GM21786 (cell line): Measurements from ENCODE around the gene ITPKC.

ENCODE experiments used
- ATAC-seq: cut with Tn5 transposase; IDR thresholded peaks from one replicate; pipeline ENCODE4 v1.9.1; 2021; ENCODE audit not compliant: unreplicated experiment

ITPKC gene

DNA sequence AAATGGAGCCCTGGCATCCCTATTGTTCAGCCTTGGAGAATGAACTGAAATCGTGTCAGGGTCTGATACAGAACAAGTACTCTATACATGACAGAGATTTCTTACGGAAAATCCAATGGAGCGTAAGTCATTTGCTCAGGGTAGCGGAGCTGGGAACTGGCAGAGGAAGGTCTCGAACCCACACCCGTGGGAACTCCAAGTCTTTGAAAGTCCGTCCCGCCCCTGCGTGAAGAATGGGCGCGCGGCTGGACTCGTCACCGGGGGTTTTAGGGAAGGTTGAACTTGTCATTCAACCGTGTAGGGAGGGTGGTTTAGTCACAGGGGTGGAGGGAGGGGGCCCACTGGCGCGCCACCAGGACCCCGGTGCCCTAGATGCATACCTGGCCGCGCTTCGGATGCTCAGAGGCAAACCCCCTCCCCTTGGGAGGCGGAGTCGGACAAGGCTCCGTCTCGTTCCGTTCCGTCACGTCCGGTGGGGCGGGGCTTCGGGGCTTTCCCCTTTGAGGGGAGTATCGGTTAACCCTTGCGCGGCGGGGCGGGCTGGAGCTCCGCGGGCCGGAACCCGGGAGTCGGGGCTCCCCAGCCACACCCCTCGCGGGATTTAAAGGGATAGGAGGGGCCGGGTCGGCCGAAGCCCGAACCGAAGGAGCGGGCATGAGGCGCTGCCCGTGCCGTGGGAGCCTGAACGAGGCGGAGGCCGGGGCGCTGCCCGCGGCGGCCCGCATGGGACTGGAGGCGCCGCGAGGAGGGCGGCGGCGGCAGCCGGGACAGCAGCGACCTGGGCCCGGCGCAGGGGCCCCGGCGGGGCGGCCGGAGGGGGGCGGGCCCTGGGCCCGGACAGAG lies at the start of gene ITPKC, which contains the start of gene COQ8B:
Gene ITPKC (plus strand): TSS at position 631 of the 843 bp plus-strand sequence. CDS start 24 bp downstream, at position 655.
Gene COQ8B (minus strand): TSS at position 405 of the 843 bp plus-strand sequence. CDS start 2,254 bp downstream, outside the sequence.
- ATAC-seq: peak; percentile 71

DNA sequence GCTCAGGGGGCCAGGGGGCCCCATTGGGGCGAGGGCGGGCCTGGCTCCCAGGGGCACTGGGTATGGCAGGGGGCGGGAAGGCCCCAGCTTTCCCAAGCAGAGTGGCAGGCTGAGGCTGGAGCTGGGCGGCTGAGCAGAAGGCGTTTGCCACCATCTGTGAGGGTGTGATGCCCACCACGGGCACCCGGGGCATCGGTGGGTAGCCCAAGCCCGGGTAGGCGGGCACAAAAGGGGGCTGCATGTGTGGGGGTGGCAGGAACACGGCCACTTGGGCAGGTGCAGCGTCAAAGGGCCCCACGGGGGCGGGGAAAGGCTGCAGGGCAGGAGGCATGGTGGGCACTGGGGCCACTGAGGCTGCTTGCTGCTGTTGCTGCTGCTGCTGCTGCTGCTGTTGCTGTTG lies 49.3 kb upstream of the ITPKC start:
- no peak for ATAC-seq

DNA sequence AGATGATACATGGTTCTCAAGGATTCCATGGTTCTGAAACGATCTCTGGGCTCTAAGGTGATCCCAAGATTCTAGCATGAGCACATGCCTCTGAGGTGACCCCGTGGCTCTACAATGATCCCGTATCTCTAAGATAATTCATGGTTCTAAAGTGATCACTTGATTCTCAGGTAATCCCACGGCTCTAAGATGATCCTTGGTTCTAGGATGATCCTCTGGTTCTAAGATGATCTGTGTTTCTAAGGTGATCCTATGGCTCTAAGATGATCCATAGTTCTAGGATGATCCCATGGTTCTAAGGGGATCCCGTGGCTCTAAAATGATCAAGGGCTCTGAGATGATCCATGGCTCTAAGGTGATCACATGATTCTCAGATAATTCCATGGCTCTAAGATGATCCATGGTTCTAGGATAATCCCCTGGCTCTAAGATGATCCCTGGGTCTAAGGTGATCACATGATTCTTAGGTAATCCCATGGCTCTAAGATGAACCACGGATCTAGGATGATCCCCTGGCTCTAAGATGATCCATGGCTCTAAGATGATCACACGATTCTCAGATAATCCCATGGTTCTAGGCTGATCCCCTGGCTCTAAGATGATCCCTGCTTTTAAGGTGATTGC lies 47.8 kb upstream of the ITPKC start:
- ATAC-seq: no peak

DNA sequence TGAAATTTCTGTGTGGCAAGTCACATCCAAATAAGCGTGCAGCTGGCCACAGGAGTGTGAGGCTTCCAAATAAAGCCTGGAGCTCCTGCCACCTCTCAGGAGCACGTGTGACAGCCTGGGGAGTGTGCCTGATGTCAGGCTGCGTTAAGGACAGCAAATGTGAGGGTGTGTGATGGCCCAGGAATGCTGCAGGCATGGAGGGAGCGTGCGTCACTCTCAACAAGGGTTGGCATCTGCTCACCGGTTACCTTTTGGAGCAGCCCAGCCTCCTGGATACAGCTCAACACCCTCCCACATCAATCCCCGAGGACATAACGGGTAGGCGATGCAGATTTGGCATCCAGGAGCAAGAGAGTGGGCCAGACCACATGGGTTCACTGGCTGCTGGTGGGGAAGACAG lies 45.5 kb upstream of the ITPKC start:
- ATAC-seq: no peak

DNA sequence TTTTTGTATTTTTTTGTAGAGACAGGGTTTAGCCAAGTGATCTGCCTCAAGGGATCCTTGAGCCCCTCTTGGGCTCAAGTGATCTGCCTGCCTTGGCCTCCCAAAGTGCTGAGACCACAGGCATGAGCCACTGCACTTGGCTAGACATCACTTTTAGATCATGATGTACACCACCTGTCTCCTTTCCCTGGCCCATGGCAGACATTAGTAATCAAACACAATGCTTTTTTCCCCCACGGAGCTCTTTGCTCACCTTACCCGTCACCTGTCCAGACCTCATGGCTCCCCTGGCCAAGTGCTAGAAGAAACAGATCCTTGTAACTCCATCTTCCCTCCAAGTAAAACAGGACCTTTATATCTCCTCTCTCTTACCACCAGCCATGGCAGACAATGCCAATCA lies 44.9 kb upstream of the ITPKC start:
- ATAC-seq: no peak

DNA sequence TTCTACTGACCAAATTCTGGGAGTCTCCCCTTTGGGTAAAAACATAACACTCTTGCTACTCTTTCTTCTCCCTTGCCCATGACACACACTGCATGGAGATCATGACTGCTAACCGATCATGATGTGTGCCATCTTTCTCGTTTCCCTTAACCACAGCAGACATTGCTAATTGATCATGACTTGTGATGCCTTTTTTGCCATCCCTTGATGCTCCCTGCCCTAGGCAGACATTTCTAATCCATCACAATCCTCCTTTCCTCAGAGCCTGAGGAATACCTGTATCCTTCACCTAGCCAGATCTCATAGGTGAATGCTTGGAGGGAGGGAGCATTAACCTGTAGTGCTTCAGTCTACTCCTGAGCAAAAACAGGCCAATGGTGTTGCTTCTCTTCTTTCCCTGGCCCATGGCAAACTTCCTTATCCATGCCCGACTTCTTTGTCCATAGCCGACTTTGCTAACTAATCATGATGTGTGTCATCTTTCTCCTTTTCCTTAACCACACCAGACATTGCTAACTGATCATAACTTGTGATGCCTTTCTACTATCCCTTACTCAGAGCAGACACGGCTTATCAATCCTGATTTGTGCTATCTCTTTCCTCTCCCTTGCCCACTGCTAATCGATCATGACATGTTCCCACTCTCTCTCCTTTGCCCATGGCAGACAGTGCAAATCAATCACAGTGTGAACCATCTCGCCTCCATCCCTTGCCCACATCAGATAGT lies 44.2 kb upstream of the ITPKC start:
- ATAC-seq: no peak

DNA sequence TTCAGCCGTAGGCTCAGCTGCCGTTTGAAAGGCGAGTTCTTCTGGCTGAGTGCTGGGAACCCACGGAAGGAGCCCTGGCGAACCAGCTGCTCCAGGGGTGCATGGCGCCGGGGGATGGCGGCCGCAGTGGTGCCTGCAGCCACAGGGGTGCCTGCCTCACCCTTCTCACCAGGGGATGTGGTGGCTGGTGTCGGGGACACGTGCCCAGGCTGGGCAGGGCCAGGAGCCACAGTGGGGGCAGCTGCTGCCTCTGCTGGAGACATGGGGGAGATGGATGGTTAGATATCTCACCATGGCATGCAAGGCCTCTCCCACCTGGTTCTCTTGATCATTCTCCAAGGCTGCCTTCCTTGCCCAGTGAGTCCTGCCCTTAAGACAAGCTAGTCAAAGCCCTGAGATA lies 43.5 kb upstream of the ITPKC start:
- no peak for ATAC-seq

DNA sequence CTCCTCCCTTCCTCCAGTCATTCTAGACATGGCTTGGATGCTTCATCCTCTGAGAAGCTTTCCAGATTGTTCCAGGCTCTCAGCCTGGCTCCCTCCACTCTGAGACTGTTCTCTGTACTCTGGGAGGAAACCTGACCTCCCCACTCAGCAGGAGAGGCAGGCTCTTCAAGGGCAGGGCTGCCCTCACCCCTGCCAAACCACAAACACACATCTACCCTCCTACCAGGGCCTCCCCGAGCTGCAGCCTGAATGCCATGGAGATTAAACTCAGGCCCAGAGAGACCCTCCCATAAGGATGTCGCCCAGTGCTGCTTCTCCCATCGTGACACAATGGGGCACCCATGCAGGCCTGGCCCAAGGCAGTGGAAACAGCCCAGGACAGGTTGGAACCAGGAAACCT lies 42.6 kb upstream of the ITPKC start:
- no peak for ATAC-seq

DNA sequence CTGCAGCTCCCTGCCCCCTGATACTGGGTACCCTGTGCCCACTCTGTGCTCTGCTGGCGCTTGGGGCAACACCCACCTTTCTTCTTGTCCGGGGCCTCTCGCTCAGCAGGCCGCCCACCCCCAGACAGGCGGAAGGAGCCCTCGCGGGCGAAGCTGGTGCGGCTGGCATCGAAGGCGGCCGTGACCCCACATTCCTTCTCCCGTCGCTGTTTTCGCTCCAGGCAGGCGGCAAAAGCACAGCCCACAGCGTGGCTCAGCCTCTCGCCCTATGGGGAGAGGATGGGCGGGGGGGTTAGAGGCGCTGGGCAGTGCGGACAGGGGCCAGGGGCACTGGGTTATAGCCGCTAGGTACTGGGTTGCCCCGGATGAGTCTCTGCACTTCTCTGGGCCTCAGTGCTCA lies 39.8 kb upstream of the ITPKC start:
- no peak for ATAC-seq

DNA sequence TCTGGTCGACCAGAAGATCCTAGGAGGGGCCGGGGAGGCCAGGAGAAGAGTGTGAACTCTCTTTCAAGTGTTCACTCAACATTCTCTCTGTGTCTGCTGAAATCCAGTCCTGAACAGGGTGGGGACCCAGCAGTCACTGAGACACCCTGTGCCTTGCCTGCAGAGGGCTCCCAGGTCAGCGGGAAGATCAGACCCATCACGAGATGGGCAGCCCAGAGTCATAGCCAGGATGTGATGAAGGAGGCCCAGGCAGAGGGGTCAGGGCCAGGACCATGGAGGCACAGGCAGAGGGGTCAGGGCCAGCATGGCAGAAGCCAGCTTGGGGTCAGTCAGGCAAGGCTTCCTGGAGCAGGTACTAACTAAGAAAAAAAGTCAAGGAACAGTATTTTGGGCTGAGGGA lies 35.9 kb upstream of the ITPKC start:
- ATAC-seq: no peak

DNA sequence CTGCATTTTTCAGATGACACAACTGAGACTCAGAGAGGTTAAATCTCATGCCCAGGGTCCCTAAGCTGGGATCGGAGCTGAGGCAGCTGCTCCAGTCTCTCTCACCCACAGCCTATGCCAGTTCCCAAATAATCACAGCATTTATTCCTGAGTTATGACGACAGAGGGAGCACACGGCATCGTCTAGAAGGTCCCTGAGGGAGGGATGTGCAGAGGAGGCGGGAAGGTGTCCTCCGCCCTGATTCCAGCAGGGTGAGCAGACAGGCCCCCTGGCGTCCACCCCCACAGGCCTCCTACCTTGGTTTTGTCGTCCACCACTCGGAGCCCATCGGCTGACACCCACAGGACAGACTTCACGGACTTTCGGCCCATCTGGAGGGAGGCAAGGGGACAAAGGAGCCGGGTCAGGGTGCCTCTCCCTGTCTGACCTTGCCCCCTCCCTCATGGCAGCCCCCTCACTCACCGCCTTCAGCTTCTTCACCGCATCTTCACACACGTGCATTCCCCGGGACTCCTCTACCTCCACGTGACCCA lies 34.4 kb upstream of the ITPKC start:
- ATAC-seq: no peak

DNA sequence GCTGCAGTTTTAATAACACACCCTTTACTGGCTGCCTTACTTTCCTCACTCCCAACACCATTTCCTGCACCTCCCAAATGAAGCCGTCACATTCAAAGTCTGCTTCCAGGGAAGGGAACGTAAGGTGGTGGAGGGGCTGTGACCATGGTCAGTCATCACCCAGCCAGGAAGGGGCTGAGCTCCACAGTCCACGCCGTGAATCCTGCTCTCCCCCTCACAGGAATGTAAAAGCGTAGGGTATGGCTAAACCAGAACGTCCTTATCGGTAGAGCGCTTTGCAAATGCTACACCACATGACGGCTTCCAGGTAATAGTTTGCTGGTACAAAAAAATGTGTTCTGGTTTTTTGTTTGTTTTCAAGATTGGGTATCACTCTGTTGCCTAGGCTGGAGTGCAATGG lies 33.5 kb upstream of the ITPKC start:
- no peak for ATAC-seq

DNA sequence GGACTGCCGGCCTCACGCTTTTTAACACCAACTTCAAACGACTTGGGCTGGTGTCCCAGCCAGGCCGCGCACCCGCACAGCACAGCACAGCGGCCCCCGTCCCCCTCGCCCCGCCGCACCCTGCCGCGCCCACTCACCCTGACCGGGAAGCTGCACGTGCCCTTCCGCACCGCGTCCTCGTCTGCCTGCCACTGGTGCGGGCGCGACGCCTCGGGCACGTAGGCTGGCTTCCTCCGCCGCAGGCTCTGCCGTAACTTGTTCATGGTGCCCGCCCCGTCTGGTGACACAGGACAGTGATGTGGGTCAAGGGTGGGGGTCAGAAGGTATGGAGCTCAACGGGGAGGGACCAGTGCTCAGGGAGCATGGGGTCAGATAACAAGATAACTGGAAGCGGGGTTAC lies 32.6 kb upstream of the ITPKC start:
- no peak for ATAC-seq

DNA sequence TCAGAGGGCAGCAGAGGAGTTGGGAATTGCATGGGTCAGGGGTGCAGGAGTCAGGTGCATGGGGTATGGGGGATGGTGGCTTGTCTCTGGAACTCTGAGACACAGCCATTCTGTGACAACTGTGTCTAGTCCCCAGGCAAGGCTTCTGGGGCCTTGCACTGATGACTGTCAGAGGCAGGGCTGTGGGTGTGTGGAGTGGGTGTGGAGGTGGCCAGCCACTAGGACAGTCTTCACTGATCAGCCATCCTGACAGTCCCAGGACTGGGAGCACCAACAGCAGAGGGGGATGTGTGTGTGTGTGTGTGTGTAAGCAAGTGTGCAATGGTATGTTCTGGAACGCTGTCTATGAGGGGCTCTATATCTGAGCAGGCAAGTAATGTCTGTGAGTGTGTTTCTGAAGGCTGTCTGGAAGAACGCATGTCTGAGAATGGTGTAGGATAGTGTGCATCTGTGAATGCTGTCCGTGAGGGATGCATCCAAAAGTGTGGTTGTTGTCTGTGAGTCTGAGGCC lies 31.8 kb upstream of the ITPKC start:
- no peak for ATAC-seq

DNA sequence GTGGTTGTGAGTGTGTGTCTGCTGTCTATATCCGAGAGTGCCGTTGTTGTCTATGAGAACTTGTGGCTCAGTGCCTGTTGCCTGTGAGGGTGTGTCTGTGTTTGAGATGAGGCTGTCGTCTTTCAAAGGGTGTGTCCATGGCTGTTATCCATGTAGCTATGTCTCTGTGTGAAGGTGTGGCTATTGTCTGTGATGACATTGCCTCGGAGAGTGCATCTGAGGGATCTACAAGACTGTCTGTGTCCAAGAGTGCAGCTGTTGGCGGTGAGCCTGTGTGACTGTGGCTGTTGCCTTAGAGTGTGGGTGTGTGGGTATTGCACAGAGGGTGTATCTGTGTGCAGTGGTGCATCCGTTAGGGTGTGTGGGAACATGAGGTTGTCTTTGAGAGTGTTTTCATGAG lies 31.3 kb upstream of the ITPKC start:
- ATAC-seq: no peak

DNA sequence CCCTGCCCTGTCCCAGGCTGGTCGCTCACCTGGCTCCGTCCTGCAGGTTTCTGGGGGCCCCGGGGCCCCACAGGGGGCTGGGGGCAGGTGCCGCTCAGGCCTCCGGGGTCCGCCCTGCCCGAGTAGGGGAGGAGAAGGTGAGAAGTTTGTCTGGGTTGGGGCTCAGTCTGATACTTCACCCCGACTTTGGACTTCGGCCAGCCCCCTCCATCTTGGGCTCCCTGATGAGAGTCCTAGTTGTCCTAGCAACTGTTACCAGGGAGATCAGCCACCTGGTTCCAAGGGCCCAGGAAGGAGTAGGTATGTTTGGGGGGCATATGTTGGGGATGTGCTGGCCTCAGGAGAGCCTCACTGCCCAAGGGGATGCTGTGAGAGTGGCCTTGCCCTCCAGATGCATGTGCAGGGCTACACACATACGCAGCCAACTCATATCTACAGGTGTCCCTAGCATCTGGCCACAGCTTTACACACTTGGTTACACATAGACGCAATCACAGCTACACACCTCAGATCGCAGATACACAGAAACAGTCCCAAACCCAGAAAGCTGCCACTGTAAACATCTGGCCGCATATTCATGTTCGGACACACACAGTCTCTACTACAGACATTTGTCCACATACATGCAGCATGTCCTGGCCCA lies 29.9 kb upstream of the ITPKC start:
- ATAC-seq: no peak

DNA sequence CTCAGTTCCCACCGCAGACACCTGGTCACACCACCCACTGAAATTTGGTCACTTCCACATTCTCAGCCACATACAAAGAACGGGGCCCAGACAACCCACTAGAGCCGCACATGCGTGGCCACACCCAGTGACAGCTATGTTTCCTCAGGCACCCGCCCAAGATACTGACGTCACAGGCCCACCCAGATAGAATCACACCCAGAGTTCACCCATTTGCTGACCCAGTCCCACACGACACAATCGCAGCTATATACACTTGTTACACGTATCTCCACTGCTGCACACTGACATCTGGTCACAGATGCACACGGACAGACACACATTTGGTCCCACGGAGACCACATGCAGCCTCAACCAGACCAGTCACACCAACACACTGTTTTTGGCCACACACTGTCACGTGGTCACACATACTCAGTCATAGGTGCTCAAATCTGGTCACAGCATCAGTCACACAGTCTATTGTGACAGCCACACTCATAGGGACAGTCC lies 29.3 kb upstream of the ITPKC start:
- no peak for ATAC-seq

DNA sequence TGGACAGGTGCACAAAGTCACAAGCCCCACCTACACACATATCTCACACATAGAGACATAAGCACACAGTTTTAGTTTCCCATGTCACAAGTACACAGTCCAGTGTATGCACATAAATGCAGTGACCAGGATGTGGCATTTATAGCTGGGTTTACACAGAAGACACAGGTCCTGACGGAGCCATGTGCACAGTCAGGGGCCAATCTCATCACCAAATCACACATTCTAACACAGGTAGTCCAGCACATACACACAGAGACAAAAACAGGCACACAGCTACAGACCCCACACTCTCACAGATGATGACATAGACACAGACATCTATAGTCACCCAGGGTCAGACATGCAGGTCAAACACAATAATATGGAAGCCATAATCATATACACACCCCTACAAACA lies 28.6 kb upstream of the ITPKC start:
- no peak for ATAC-seq

DNA sequence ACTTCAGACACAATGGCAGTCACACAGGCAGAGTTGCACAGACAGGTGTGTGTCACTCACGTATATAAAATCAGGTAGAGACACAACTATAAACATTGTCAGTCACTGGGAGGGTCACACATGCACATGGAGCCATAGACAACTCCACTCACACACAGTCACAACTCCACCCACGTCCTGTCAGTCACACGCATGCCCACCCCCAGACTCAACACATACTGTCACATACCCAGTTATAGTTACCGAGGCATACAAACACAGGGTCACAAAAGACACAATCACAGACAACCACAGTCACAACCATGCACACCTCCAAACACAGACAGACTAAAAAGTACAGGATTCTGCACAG lies 27.9 kb upstream of the ITPKC start:
- ATAC-seq: no peak

DNA sequence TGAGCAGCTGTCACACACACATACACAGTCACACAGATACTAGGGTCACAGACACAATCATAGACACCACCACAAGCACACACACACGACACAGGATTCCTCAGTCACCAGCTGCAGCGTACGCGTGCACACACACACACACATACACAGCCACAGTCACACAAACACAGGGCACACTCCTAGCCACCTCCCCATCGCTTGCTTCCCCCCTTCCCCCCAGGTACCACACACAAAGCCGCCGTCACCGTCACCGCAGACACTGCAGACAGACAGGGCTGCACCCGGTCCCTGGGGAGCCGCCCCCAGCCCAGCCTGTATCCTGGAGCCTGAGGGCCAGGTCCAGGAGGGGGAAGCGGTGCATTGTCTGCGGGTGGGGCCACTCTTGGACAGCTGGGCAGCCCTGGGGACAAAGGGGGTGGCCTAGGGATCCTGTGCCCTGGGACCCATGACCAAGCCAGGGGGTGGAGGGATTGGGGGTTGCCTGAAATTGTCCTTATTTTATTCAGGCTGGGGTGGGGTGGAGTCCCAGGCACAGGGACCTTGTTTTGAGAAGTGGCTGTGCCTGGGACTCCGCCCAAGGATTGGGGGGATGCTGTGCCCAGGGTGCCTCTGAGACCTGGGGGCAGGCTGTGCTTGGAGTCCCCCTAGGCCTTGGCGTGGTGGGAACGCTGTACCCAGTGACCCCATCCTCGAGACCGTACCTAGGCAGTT lies 27.4 kb upstream of the ITPKC start:
- no peak for ATAC-seq
